Loucy (cell line): ENCODE measurements around the gene PAPPA2.

Experiments
- CTCF ChIP-seq: fragments of 200-600 bp; sonication (generic); conservative IDR thresholded peaks from 2 replicates; pipeline ENCODE4 v1.5.1; 2014; ENCODE audit warnings: mild to moderate bottlenecking, antibody characterized with exemption, low read length
- EZH2phosphoT487 ChIP-seq: fragments of 200-600 bp; IDR thresholded peaks from 2 replicates; pipeline ENCODE4 v1.6.1; 2018; ENCODE audit warnings: antibody characterized with exemption, mild to moderate bottlenecking, moderate library complexity, borderline replicate concordance

GRCh38 chr1:176841238-176841637 lies 378.3 kb downstream of the PAPPA2 start:
- no peak for TF ChIP-seq CTCF
- TF ChIP-seq EZH2phosphoT487: no peak
